PC-9 (cell line): Measurements from ENCODE around the gene MRPL58. TPM values are rescaled to one million over a fixed set of nuclear protein-coding genes. Genes with fewer than 3 reads are reported as not detected.

Experiments used
- BruUV-seq: library from RNA; stranded (reverse); fragments of 400-500 nt; replicated peaks from 2 replicates; lab custom pipeline; 2021; lab: Mats Ljungman, UMichigan
- CTCF ChIA-PET: fragments of 300-600 bp; sonication (Branson Sonifier 250); formaldehyde crosslinking; loops from one replicate; lab custom pipeline; 2022; ENCODE audit warnings: antibody characterized with exemption; lab: Charles Lee
- POLR2A ChIA-PET: fragments of 300-600 bp; sonication (Branson Sonifier 250); formaldehyde crosslinking; loops from one replicate; lab custom pipeline; 2022; ENCODE audit warnings: antibody characterized with exemption; ENCODE audit not compliant: unreplicated experiment; lab: Charles Lee
- DNase-seq, 2 experiments: peaks; one replicate each; pipeline versions ENCODE4 v3.0.0 to v3.0.0-alpha.2; 2015 to 2022; ENCODE audit warnings: mixed read lengths in 1 of 2
- H2AFZ ChIP-seq: fragments of 200-600 bp; sonication (generic); 2 replicates; pipeline ENCODE4 v1.8.1; 2017; ENCODE audit warnings: antibody characterized with exemption
- H3F3A ChIP-seq: fragments of 200-600 bp; sonication (generic); 2 replicates; pipeline ENCODE4 v1.8.1; 2017; ENCODE audit warnings: antibody characterized with exemption, mild to moderate bottlenecking, low read depth; ENCODE audit not compliant: insufficient read depth
- H3K27ac ChIP-seq: fragments of 200-600 bp; sonication (generic); 2 replicates; pipeline ENCODE4 v1.6.1; 2016; ENCODE audit warnings: mixed run types
- H3K27me3 ChIP-seq: fragments of 200-600 bp; sonication (generic); 2 replicates; pipeline ENCODE4 v1.6.1; 2016; ENCODE audit warnings: low read depth, mixed run types; ENCODE audit not compliant: insufficient read depth
- H3K36me3 ChIP-seq: fragments of 200-600 bp; sonication (generic); 2 replicates; pipeline ENCODE4 v1.6.1; 2016; ENCODE audit warnings: low read depth, mixed run types
- H3K4me1 ChIP-seq: fragments of 200-600 bp; sonication (generic); replicated peaks from 2 replicates; pipeline ENCODE4 v1.6.1; 2016; ENCODE audit warnings: mixed run types; ENCODE audit not compliant: insufficient read depth
- H3K4me2 ChIP-seq: fragments of 200-600 bp; sonication (generic); 2 replicates; pipeline ENCODE4 v1.6.1; 2017; ENCODE audit warnings: mixed run types
- H3K4me3 ChIP-seq: fragments of 200-600 bp; sonication (generic); 2 replicates; pipeline ENCODE4 v1.6.1; 2016; ENCODE audit warnings: mixed run types
- H3K79me2 ChIP-seq: fragments of 200-600 bp; sonication (generic); 2 replicates; pipeline ENCODE4 v1.6.1; 2017; ENCODE audit warnings: low read depth, mixed run types
- H3K9me2 ChIP-seq: fragments of 200-600 bp; sonication (generic); 2 replicates; pipeline ENCODE4 v1.8.1; 2017; ENCODE audit warnings: mild to moderate bottlenecking; ENCODE audit not compliant: insufficient read depth
- H3K9me3 ChIP-seq: fragments of 200-600 bp; sonication (generic); 2 replicates; pipeline ENCODE4 v1.8.1; 2016; ENCODE audit warnings: low read depth; ENCODE audit not compliant: insufficient read depth
- H4K20me1 ChIP-seq: fragments of 200-600 bp; sonication (generic); 2 replicates; pipeline ENCODE4 v1.8.1; 2017; ENCODE audit not compliant: insufficient read depth
- EZH2 ChIP-seq: fragments of 200-600 bp; sonication (generic); IDR thresholded peaks from 2 replicates; pipeline ENCODE4 v1.8.0; 2017; ENCODE audit warnings: antibody characterized with exemption, low read depth
- intact Hi-C: fragments of 100-400 bp; cut with micrococcal nuclease; formaldehyde crosslinking; loops from one replicate; pipeline ENCODE4 v1.10.0; 2022; ENCODE audit not compliant: unreplicated experiment
- total RNA-seq: library from RNA; stranded (reverse); gene quantifications from 2 replicates; pipeline ENCODE4 v1.2.3, GENCODE V29; 2021
- TF ChIP-seq, protein P1 (sequence below): fragments of 200-600 bp; sonication (generic); conservative IDR thresholded peaks from 2 replicates; pipeline ENCODE4 v1.6.1; 2017; ENCODE audit warnings: mixed run types, antibody characterized with exemption, mild to moderate bottlenecking, moderate library complexity

The MRPL58 gene
- total RNA-seq, 1 experiment from 2014 or later = 48.4 TPM

- Histone ChIP-seq H3K36me3 (peaks cover 18% of the 10 kb centered on the region), H4K20me1 (no peaks in the 10 kb centered on the region), H3K79me2 (no peaks in the 10 kb centered on the region), H3K4me2 (no peak overlapping the region), H3K4me1 (no peaks in the 10 kb centered on the region), H3K4me3 (no peak overlapping the region), H3K9me2 (no peaks in the 10 kb centered on the region), H3K9me3 (no peaks in the 10 kb centered on the region), H3K27me3 (no peaks in the 10 kb centered on the region), H2AFZ (no peak overlapping the region), H3F3A (peaks cover 1% of the 10 kb centered on the region; the same call in 1 of the 2 replicates), H3K27ac (no peak overlapping the region)
- CTCF ChIA-PET = no interaction called here
- intact Hi-C loops = no loop called here
- no peak for DNase-seq
- TF ChIP-seq, protein P1, sequence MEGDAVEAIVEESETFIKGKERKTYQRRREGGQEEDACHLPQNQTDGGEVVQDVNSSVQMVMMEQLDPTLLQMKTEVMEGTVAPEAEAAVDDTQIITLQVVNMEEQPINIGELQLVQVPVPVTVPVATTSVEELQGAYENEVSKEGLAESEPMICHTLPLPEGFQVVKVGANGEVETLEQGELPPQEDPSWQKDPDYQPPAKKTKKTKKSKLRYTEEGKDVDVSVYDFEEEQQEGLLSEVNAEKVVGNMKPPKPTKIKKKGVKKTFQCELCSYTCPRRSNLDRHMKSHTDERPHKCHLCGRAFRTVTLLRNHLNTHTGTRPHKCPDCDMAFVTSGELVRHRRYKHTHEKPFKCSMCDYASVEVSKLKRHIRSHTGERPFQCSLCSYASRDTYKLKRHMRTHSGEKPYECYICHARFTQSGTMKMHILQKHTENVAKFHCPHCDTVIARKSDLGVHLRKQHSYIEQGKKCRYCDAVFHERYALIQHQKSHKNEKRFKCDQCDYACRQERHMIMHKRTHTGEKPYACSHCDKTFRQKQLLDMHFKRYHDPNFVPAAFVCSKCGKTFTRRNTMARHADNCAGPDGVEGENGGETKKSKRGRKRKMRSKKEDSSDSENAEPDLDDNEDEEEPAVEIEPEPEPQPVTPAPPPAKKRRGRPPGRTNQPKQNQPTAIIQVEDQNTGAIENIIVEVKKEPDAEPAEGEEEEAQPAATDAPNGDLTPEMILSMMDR = no peak
- TF ChIP-seq EZH2 = no peak
- BruUV-seq = no TSS peak
- POLR2A ChIA-PET = no interaction called here
These were observed 52.0 kb downstream of the MRPL58 start for GRCh38 chr17:75064460-75064859.

DNA sequence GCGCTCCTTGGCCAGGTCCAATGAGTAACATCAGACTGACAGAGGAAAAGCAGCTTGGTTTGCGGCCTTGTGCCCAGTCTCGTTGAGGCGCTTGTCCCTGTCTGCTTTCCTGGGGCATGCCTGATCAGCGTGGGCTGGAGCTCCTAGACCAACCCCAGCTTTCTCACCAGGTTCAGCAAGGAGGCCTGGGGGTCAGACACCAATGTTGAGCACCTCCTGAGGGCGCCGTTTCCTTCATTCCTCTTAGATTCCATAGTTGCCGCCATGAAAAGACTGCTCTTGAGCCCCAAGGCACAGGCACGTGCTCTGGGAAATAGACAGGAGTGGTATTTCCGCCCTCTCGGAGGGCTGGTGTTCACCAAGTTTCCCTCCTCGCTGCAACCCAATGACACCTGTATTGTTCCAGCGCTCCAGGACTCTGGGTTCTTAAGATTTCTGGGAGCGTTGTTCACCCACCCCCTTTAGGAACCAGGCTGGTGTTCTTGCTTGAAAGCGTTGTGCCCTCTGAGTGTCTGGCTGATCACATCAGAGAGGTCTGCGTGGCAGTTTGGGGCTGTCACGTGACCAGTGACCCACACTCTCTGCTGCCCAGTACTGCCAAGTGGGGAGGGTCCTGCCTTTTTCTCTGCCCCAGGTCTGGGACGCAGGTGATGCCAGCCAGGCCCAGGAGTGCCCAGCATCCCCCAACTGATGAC lies 52.5 kb downstream of the MRPL58 start:
- ChIA-PET POLR2A (no interaction called here), CTCF (no interaction called here)
- no peak for TF ChIP-seq EZH2
- TF ChIP-seq, protein P1 = no peak
- Histone ChIP-seq H3K4me2 (no peak overlapping the region), H2AFZ (no peak overlapping the region), H3K79me2 (no peaks in the 10 kb centered on the region), H3K27me3 (no peaks in the 10 kb centered on the region), H4K20me1 (no peaks in the 10 kb centered on the region), H3K36me3 (peaks cover 18% of the 10 kb centered on the region), H3F3A (peaks cover 6% of the 10 kb centered on the region; the same call in 1 of the 2 replicates), H3K4me3 (no peak overlapping the region), H3K4me1 (no peaks in the 10 kb centered on the region), H3K9me2 (no peaks in the 10 kb centered on the region), H3K9me3 (no peaks in the 10 kb centered on the region), H3K27ac (no peak overlapping the region)
- TSS peak; percentile 16 for BruUV-seq
- intact Hi-C loops = no loop called here
- no peak for DNase-seq

GRCh38 chr17:75065562-75066151 lies 53.2 kb downstream of the MRPL58 start:
- intact Hi-C loops = no loop called here
- CTCF ChIA-PET = no interaction called here
- BruUV-seq = no TSS peak
- POLR2A ChIA-PET = no interaction called here
- DNase-seq = no peak
- Histone ChIP-seq H3K27me3 (no peaks in the 10 kb centered on the region), H2AFZ (no peak overlapping the region), H4K20me1 (no peaks in the 10 kb centered on the region), H3K79me2 (no peaks in the 10 kb centered on the region), H3K36me3 (peaks cover 18% of the 10 kb centered on the region), H3K4me3 (no peak overlapping the region), H3K4me1 (no peaks in the 10 kb centered on the region), H3K27ac (no peak overlapping the region), H3K9me2 (no peaks in the 10 kb centered on the region), H3K9me3 (no peaks in the 10 kb centered on the region), H3K4me2 (no peak overlapping the region), H3F3A (peaks cover 6% of the 10 kb centered on the region; the same call in 1 of the 2 replicates)
- TF ChIP-seq, protein P1 = no peak
- no peak for TF ChIP-seq EZH2
